NCI-H226 (cell line): Measurements from ENCODE around the gene HOXB5.
A peak's percentile ranks its signal among the peaks of the same experiment; 100 is the strongest.

ENCODE experiments used
- DNase-seq: peaks from one replicate; pipeline ENCODE4 v3.0.0-alpha.2; 2015

The HOXB5 gene

GRCh38 chr17:48556576-48557401 lies 36.8 kb downstream of the HOXB5 start:
- no peak for DNase-seq

- no peak for DNase-seq
These were observed 37.4 kb downstream of the HOXB5 start for GRCh38 chr17:48556229-48556575.

- DNase-seq = peak; percentile 79
These were observed 38.0 kb downstream of the HOXB5 start for GRCh38 chr17:48555258-48556228.

- DNase-seq = no peak
These were observed 38.9 kb downstream of the HOXB5 start for GRCh38 chr17:48554412-48555257.

GRCh38 chr17:48553826-48554225 lies 39.8 kb downstream of the HOXB5 start:
- DNase-seq = no peak

GRCh38 chr17:48553190-48553547 lies 40.4 kb downstream of the HOXB5 start:
- DNase-seq = no peak

- DNase-seq = no peak
These were observed 41.0 kb downstream of the HOXB5 start for GRCh38 chr17:48552466-48553189.

- DNase-seq = no peak
These were observed 41.7 kb downstream of the HOXB5 start for GRCh38 chr17:48551596-48552465.

GRCh38 chr17:48551214-48551555 lies 42.4 kb downstream of the HOXB5 start:
- DNase-seq = no peak

- DNase-seq = no peak
These were observed 42.9 kb downstream of the HOXB5 start for GRCh38 chr17:48550502-48551213.

GRCh38 chr17:48549914-48550501 lies 43.6 kb downstream of the HOXB5 start:
- DNase-seq = no peak

GRCh38 chr17:48549281-48549630 lies 44.3 kb downstream of the HOXB5 start:
- no peak for DNase-seq

GRCh38 chr17:48548523-48549280 lies 44.9 kb downstream of the HOXB5 start:
- no peak for DNase-seq

- DNase-seq = no peak
These were observed 45.6 kb downstream of the HOXB5 start for GRCh38 chr17:48547808-48548522.

GRCh38 chr17:48546924-48547807 lies 46.4 kb downstream of the HOXB5 start:
- no peak for DNase-seq

GRCh38 chr17:48546137-48546923 lies 47.2 kb downstream of the HOXB5 start:
- DNase-seq = no peak

- no peak for DNase-seq
These were observed 48.0 kb downstream of the HOXB5 start for GRCh38 chr17:48545539-48545938.
